ENCODE results near the gene CNGA1. TPM values are rescaled to one million over a fixed set of nuclear protein-coding genes. Genes with fewer than 3 reads are reported as not detected.

CNGA1 gene
- total RNA-seq = not detected

DNA sequence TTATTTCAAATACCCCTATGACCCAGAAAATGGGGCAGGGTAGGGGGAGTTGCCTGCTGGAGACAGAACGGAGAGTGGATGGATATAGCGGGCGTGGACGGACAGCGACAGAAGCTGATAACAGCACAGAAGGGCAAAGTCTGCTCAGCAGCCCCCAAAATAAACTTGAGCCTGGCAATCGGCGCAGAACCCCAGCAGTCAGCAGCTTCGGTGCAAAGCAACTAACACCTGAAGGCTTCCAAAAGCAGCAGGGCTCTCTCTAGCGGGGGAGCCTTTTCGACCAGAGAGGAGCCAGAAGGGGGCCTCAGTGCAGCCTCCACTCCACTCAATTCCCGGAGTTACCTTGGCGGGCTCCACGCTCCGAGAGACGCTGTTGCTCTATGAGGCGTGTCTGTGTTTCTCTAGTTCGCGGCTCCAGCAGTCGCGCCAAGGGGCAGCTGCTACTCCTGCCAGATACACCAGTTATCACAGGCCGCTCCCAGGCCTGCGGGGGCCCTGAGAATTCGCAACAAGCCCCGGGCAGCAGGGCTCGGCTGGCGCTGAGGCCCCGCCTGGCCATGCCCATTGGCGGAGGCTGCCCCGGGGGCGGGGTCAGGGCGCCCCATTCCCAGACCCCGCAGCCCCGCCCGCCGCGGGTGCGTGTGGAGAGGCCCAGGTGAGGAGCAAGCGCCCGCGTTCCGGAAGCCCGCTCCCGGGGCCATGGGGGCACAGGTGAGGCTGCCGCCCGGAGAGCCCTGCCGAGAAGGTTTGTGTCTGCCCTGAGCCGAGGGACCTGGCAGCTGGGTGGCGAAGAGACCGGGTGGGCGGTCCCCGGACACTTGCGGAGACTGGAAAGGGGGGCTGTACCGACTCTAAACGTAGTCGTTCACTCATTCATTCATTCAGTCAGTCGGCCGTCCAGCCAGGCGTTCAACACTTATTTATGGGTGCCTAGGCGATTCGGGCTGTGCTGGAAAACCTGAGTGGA lies at the start of gene CNGA1, which contains the start of gene NIPAL1:
CNGA1 (minus strand) TSS at position 541 of the 967 bp plus-strand sequence. CDS start 63,992 bp downstream, outside the sequence.
NIPAL1 (plus strand) TSS at position 632 of the 967 bp plus-strand sequence; CDS start at position 700, 68 bp downstream.
- CTCF ChIA-PET = interaction anchor here (0.7 to 1.5 kb wide), 3 partner anchors 18 to 123 kb away, joined by 3 to 4 read pairs (median 4); no protein-coding TSS in a partner anchor

DNA sequence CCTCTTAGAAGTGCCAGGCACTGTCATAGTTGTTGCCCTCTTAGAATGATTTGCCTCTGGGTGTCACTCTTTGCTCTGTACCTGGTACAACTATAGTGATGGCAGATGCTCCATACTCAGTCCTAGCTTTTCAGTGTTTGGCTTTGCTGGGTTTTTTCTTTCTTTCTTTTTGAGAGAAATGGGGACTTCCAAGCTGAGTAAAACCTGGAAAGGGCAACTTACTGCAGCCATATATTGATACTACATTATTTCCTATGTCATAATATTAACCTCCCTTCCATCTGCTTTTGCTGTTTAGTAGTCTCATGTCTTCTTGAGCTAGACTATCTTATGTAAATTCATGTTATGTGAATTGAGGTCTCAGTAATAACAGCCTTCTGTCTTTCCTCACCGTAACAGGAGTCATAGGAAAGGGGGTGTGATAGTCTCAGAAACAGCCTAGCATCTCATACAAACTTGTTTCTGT lies 49.1 kb upstream of the CNGA1 start:
- no peak overlapping the region for H3K4me3 Mint-ChIP-seq
- H3K36me3 Mint-ChIP-seq (ENCODE audit: low read depth) = peaks cover 84% of the 10 kb centered on the region
- DNase-seq (no peak), ATAC-seq (no peak)
- POLR2A ChIA-PET = no interaction called here
- no peak overlapping the region for H3K27ac Mint-ChIP-seq
- peaks cover 12% of the 10 kb centered on the region for H3K9me3 Mint-ChIP-seq (ENCODE audit: insufficient read depth)
- CTCF ChIA-PET = interaction anchor here (1.1 to 2.8 kb wide), 6 partner anchors 12 to 140 kb away, joined by 3 to 13 read pairs (median 4); no protein-coding TSS in a partner anchor
- H3K27me3 Mint-ChIP-seq (ENCODE audit: low read depth) = no peaks in the 10 kb centered on the region
- H3K4me1 Mint-ChIP-seq (ENCODE audit: low read depth) = peaks cover 23% of the 10 kb centered on the region

More for the DNA sequence above, at the start of gene CNGA1, which contains the start of gene NIPAL1:
- POLR2A ChIA-PET = no interaction called here
- Mint-ChIP-seq H3K4me1 (ENCODE audit: low read depth) (peaks cover 9% of the 10 kb centered on the region), H3K9me3 (ENCODE audit: insufficient read depth) (peaks cover 6% of the 10 kb centered on the region), H3K27ac (no peak within 1 kb of the TSS), H3K36me3 (ENCODE audit: low read depth) (no peaks in the 10 kb centered on the region), H3K4me3 (peak within 1 kb of the TSS; percentile 76), H3K27me3 (ENCODE audit: low read depth) (peaks cover 21% of the 10 kb centered on the region)
- ATAC-seq = peak; percentile 95
- DNase-seq = peak; percentile 66

DNA sequence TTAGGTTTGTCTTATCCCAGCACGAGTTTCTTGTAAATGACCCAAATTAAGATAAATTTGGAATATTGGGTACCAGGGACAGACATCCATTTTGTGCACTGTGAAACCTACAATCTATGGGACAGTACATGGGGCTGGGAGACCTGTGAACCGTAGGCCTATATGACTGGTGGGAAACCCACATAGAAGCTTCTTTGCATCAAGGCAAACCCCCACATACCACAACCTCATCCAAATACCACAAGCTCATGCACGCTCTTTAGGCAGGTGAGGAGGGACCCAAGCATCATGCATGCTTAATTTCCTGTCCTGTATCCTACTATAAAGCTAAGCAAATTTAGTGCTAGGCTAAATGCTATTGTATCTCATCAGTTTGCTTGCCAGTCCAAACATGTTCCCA lies 47.9 kb upstream of the CNGA1 start:
- CTCF ChIA-PET = interaction anchor here (2.3 to 2.8 kb wide), 2 partner anchors 14 to 30 kb away, joined by 11 to 13 read pairs; no protein-coding TSS in a partner anchor
- peak; percentile 53 for DNase-seq

DNA sequence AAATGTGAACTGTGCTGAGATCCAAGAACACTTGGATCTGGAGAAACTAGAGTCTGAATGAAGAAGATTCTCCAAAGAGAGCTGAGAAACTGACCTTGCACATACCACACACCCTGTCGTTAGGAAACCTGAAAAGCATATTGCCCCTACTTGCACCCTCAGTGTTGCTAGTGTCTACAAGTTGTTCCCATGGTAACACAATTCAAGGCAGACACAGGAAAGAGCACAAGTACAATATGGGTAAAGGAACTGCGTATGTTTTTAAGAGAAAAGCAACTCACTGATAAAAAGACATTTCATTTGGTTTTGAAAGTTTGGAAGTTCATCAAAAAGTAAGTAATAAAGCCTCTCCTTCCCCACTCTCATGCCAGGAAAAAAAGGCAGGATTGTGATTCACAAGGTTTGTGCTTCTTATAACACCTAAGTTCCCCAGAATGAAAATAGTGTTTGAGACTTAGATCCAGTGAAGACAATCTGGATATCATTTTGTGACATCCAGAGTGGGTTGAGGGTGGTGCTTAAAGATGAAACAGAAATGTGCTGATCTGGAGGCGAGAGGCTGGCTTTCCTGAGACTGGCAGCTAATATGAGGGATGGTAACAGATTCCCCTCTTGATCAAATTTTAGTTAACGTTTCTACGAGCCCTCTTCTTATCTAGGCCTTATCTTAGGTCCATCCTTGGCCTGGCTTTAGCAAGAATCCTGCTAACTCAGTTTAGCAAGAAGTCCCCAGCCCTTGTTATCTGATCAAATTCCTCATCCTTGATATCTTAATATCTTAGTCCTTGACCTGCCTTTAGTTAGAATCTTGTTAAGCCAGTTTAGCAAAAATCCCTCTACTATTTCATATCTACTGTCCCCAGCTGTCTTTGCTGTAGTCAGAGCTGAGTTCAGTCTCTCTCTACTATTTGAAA lies 42.4 kb upstream of the CNGA1 start:
- Mint-ChIP-seq H3K4me3 (no peak overlapping the region), H3K27ac (no peak overlapping the region), H3K27me3 (ENCODE audit: low read depth) (no peaks in the 10 kb centered on the region), H3K9me3 (ENCODE audit: insufficient read depth) (peaks cover 21% of the 10 kb centered on the region), H3K4me1 (ENCODE audit: low read depth) (peaks cover 5% of the 10 kb centered on the region), H3K36me3 (ENCODE audit: low read depth) (peaks cover 37% of the 10 kb centered on the region)
- ChIA-PET POLR2A (no interaction called here), CTCF (no interaction called here)
- DNase-seq = no peak
- no peak for ATAC-seq

More for the DNA sequence above, 47.9 kb upstream of the CNGA1 start:
- no peak overlapping the region for H3K27ac Mint-ChIP-seq
- H3K27me3 Mint-ChIP-seq (ENCODE audit: low read depth) = no peaks in the 10 kb centered on the region
- peaks cover 23% of the 10 kb centered on the region for H3K4me1 Mint-ChIP-seq (ENCODE audit: low read depth)
- peaks cover 84% of the 10 kb centered on the region for H3K36me3 Mint-ChIP-seq (ENCODE audit: low read depth)
- peaks cover 15% of the 10 kb centered on the region for H3K9me3 Mint-ChIP-seq (ENCODE audit: insufficient read depth)
- H3K4me3 Mint-ChIP-seq = no peak overlapping the region
- peak; percentile 74 for ATAC-seq
- POLR2A ChIA-PET = interaction anchor here (0.7 kb wide), 2 partner anchors 16 to 166 kb away, joined by 3 to 5 read pairs; no protein-coding TSS in a partner anchor

DNA sequence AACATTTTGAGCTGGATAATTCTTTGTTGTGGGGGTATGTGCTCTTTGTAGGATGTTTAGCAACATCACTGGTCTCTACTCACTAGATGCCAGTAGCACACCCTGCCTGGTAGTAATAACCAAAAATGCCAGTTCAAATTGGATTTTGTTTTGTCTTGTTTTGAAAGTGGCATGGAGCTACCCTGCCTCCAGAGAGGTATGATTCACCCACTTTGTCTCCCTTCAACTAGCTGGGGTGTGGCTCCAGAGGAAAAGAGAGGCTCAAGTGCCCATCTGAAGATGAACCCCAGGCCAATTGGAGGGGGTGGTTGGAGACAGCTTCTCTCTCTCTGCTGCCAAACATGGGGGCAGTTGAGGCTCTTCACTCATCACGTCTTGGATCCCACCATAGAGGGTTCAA lies 34.6 kb upstream of the CNGA1 start:
- POLR2A ChIA-PET = interaction anchor here (0.7 kb wide), 1 partner anchor 10 kb away, joined by 3 read pairs; no protein-coding TSS in a partner anchor
- CTCF ChIA-PET = interaction anchor here (0.6 to 2.5 kb wide), 7 partner anchors 8 to 117 kb away, joined by 3 to 20 read pairs (median 3); no protein-coding TSS in a partner anchor
- H3K27ac Mint-ChIP-seq = no peak overlapping the region
- H3K4me3 Mint-ChIP-seq = no peak overlapping the region
- H3K27me3 Mint-ChIP-seq (ENCODE audit: low read depth) = peaks cover 16% of the 10 kb centered on the region
- no peaks in the 10 kb centered on the region for H3K9me3 Mint-ChIP-seq (ENCODE audit: insufficient read depth)
- H3K36me3 Mint-ChIP-seq (ENCODE audit: low read depth) = peaks cover under 1% of the 10 kb centered on the region
- peaks cover 23% of the 10 kb centered on the region for H3K4me1 Mint-ChIP-seq (ENCODE audit: low read depth)
- no peak for ATAC-seq
- DNase-seq = no peak

DNA sequence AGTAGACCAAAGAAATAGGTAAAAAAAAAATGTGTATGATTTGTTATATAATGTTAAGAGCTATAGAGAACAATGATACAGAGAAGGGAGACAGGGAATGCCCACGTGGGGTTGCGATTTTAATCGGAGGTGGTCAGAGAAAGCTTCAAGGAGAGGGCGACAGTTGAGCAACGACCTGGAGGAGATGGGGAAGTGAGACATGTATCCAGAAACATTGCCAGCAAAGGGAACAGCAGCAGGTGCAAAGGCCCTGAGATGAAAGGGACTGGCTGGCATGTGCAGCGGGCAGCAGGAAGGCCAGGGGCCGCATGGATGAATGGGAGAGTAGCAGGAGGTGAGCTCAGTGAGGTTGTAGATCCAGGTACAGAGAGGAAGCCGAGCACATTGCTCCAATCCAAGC lies 33.0 kb upstream of the CNGA1 start:
- peaks cover 2% of the 10 kb centered on the region for H3K36me3 Mint-ChIP-seq (ENCODE audit: low read depth)
- peaks cover 19% of the 10 kb centered on the region for H3K27me3 Mint-ChIP-seq (ENCODE audit: low read depth)
- DNase-seq = no peak
- no peak overlapping the region for H3K27ac Mint-ChIP-seq
- no peak overlapping the region for H3K4me3 Mint-ChIP-seq
- ChIA-PET POLR2A (interaction anchor here (0.8 to 1.2 kb wide), 2 partner anchors 12 to 23 kb away, joined by 3 read pairs; no protein-coding TSS in a partner anchor), CTCF (interaction anchor here (1.1 to 2.5 kb wide), 7 partner anchors 11 to 60 kb away, joined by 3 to 20 read pairs (median 4); no protein-coding TSS in a partner anchor)
- H3K4me1 Mint-ChIP-seq (ENCODE audit: low read depth) = peaks cover 39% of the 10 kb centered on the region
- no peaks in the 10 kb centered on the region for H3K9me3 Mint-ChIP-seq (ENCODE audit: insufficient read depth)
- no peak for ATAC-seq

DNA sequence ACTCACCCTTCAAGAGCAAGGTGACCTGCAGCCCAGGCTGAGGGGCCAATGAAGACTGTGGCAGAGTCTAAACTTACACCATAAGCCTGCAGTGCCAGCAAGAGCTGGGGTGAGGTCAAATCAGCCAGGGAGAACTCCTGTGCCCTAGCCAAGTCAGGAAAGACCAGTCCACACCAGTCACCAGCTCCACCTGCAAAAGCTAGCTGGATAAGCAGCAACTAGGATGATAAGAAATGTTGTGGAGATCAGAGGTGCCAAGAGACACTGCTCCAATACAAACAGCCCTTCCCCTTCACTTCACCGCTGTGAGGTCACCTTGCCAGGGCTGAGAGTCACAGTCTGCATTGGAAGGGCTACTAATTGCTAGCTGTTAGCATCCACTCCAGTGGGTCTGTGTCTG lies 31.4 kb upstream of the CNGA1 start:
- ChIA-PET POLR2A (interaction anchor here (1.1 to 1.5 kb wide), 2 partner anchors 17 to 30 kb away, joined by 3 read pairs; no protein-coding TSS in a partner anchor), CTCF (interaction anchor here (1.0 to 5.0 kb wide), 7 partner anchors 13 to 92 kb away, joined by 3 to 47 read pairs (median 4); partner anchors contain the start of gene CNGA1)
- H3K27me3 Mint-ChIP-seq (ENCODE audit: low read depth) = peaks cover 23% of the 10 kb centered on the region
- peaks cover 2% of the 10 kb centered on the region for H3K36me3 Mint-ChIP-seq (ENCODE audit: low read depth)
- H3K9me3 Mint-ChIP-seq (ENCODE audit: insufficient read depth) = no peaks in the 10 kb centered on the region
- DNase-seq (no peak), ATAC-seq (no peak)
- H3K4me1 Mint-ChIP-seq (ENCODE audit: low read depth) = peaks cover 51% of the 10 kb centered on the region
- peak overlapping the region; percentile 77 for H3K27ac Mint-ChIP-seq
- no peak overlapping the region for H3K4me3 Mint-ChIP-seq

DNA sequence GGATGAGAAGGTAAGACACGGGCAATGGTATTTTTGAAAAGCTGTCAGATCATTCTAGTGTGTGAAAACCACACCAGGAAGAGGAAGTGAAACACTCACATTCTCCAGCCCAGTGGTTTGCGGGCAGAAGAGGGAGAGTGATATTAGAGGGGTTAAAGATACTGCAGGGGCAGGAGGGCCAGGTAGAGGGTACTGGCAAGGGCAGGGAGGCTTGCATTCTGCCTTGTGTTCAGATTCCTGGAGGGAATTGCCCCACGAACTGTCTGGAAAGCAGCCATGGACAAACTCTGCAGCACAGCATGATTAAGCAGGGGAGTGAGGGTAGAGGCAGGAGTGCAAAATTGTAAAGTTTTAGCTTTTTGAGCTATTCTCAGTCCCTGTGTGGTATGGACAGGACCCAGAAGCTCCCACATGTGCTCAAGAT lies 31.0 kb upstream of the CNGA1 start:
- Mint-ChIP-seq H3K4me1 (ENCODE audit: low read depth) (peaks cover 56% of the 10 kb centered on the region), H3K27me3 (ENCODE audit: low read depth) (peaks cover 27% of the 10 kb centered on the region), H3K36me3 (ENCODE audit: low read depth) (peaks cover 2% of the 10 kb centered on the region), H3K27ac (peak overlapping the region; percentile 77), H3K4me3 (peak overlapping the region; percentile 62), H3K9me3 (ENCODE audit: insufficient read depth) (no peaks in the 10 kb centered on the region)
- ATAC-seq = peak; percentile 92
- CTCF ChIA-PET = interaction anchor here (0.8 to 5.0 kb wide), 9 partner anchors 12 to 114 kb away, joined by 3 to 47 read pairs (median 4); partner anchors contain the start of gene CNGA1
- peak; percentile 91 for DNase-seq
- POLR2A ChIA-PET = interaction anchor here (1.1 to 1.5 kb wide), 3 partner anchors 17 to 91 kb away, joined by 3 read pairs; no protein-coding TSS in a partner anchor

DNA sequence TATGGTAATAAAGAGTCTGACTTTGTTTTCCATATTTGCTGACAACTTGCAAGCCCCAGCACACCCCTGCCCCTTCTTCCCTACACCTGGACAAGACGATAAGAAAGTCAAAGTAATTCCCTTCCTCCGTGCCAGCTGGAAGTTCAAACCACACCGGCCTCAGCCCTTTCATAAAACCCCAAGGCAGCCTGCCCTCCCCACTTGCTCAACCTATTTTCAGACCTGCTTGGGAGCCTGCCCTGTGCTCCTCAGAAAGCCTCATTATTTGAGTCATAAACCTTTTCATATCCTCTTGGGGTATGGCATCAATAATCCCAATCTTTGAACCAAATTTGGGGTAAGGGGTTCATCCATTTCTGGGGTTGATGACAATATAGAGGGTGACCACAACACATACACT lies 29.6 kb upstream of the CNGA1 start:
- Mint-ChIP-seq H3K27ac (no peak overlapping the region), H3K9me3 (ENCODE audit: insufficient read depth) (no peaks in the 10 kb centered on the region), H3K36me3 (ENCODE audit: low read depth) (peaks cover 2% of the 10 kb centered on the region), H3K4me3 (no peak overlapping the region), H3K4me1 (ENCODE audit: low read depth) (peaks cover 60% of the 10 kb centered on the region), H3K27me3 (ENCODE audit: low read depth) (peaks cover 27% of the 10 kb centered on the region)
- POLR2A ChIA-PET = no interaction called here
- DNase-seq (no peak), ATAC-seq (no peak)
- CTCF ChIA-PET = interaction anchor here (1.3 to 5.0 kb wide), 2 partner anchors 11 to 40 kb away, joined by 3 to 47 read pairs; no protein-coding TSS in a partner anchor

DNA sequence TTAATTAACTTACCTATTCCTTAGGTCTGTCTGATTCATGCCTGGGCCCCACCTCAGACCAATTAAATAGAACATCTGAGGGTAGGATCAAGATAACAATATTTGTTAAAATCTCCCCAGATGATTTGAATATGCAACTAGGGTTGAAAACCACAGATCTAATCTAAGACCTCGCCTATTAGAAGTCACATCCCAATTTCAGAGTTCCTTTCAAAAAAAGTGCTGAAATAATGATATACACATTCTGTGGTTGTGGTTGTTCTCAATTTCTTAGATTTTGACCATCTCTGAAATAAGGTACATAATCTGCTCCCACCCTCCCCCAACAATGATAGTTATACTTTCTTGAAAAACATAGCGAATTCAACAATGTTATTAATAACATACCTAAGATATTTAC lies 27.8 kb upstream of the CNGA1 start:
- ATAC-seq (no peak), DNase-seq (no peak)
- Mint-ChIP-seq H3K27me3 (ENCODE audit: low read depth) (peaks cover 16% of the 10 kb centered on the region), H3K4me3 (no peak overlapping the region), H3K36me3 (ENCODE audit: low read depth) (peaks cover 2% of the 10 kb centered on the region), H3K27ac (no peak overlapping the region), H3K9me3 (ENCODE audit: insufficient read depth) (no peaks in the 10 kb centered on the region), H3K4me1 (ENCODE audit: low read depth) (peaks cover 60% of the 10 kb centered on the region)
- ChIA-PET CTCF (interaction anchor here (1.0 to 5.0 kb wide), 3 partner anchors 9 to 43 kb away, joined by 3 to 47 read pairs (median 7); no protein-coding TSS in a partner anchor), POLR2A (no interaction called here)
